HG02938 (cell line): ENCODE results near the gene SUPT6H.
A peak's percentile ranks its signal among the peaks of the same experiment; 100 is the strongest.

ENCODE experiments used
- ATAC-seq: cut with Tn5 transposase; IDR thresholded peaks from one replicate; pipeline ENCODE4 v1.9.1; 2021; ENCODE audit warnings: mild to moderate bottlenecking, moderate library complexity; ENCODE audit not compliant: unreplicated experiment

The SUPT6H gene

GRCh38 chr17:28661635-28662526 lies at the start of gene SUPT6H, which contains the start of gene SDF2:
Gene SUPT6H (plus strand): TSS chr17:28662205. CDS start chr17:28673402, 11,197 bp downstream.
Gene SDF2 (minus strand): TSS chr17:28661906. CDS start chr17:28661876, 30 bp downstream.
- ATAC-seq, result peak; percentile 80

GRCh38 chr17:28612531-28612930 lies 49.5 kb upstream of the SUPT6H start:
- ATAC-seq, result no peak

GRCh38 chr17:28612936-28613872 lies 48.8 kb upstream of the SUPT6H start:
- no peak for ATAC-seq

- no peak for ATAC-seq
These were observed 48.0 kb upstream of the SUPT6H start, which contains the start of gene RSKR for GRCh38 chr17:28613931-28614381. Gene RSKR (minus strand): TSS chr17:28614185. CDS start chr17:28614161, 24 bp downstream.

- no peak for ATAC-seq
These were observed 46.6 kb upstream of the SUPT6H start for GRCh38 chr17:28615260-28615940.

- no peak for ATAC-seq
These were observed 45.7 kb upstream of the SUPT6H start for GRCh38 chr17:28616281-28616680.

- ATAC-seq, result no peak
These were observed 43.5 kb upstream of the SUPT6H start for GRCh38 chr17:28618464-28618863.

GRCh38 chr17:28620010-28620409 lies 42.0 kb upstream of the SUPT6H start:
- ATAC-seq, result no peak

GRCh38 chr17:28622186-28622585 lies 39.8 kb upstream of the SUPT6H start:
- no peak for ATAC-seq

GRCh38 chr17:28623696-28624095 lies 38.3 kb upstream of the SUPT6H start:
- no peak for ATAC-seq

GRCh38 chr17:28624148-28624547 lies 37.9 kb upstream of the SUPT6H start:
- ATAC-seq, result no peak

GRCh38 chr17:28626818-28627217 lies 35.2 kb upstream of the SUPT6H start:
- no peak for ATAC-seq

GRCh38 chr17:28634206-28634865 lies 27.7 kb upstream of the SUPT6H start:
- ATAC-seq, result no peak

- ATAC-seq, result no peak
These were observed 26.5 kb upstream of the SUPT6H start for GRCh38 chr17:28635506-28635905.

GRCh38 chr17:28641579-28641978 lies 20.4 kb upstream of the SUPT6H start:
- ATAC-seq, result no peak

GRCh38 chr17:28643983-28644786 lies 17.8 kb upstream of the SUPT6H start:
- no peak for ATAC-seq

- peak; percentile 80 for ATAC-seq
These were observed 17.0 kb upstream of the SUPT6H start, which contains the start of gene BLTP2 for GRCh38 chr17:28644787-28645575. Gene BLTP2 (minus strand): TSS chr17:28645158. CDS start chr17:28645056, 102 bp downstream.

- ATAC-seq, result no peak
These were observed 16.4 kb upstream of the SUPT6H start for GRCh38 chr17:28645576-28645939.
